Prostate gland (tissue), 2 donors: ENCODE data around the gene SEC24B.

ENCODE experiments used
- POLR2A ChIP-seq: fragments of 450-650 bp; IDR thresholded peaks from one replicate; pipeline ENCODE4 v1.6.1; 2016; ENCODE audit warnings: antibody characterized with exemption, mild to moderate bottlenecking
- POLR2AphosphoS5 ChIP-seq: sonication (generic); formaldehyde crosslinking; IDR thresholded peaks from one replicate; pipeline ENCODE4 v1.6.1; 2017; ENCODE audit warnings: antibody characterized with exemption
- TF ChIP-seq, protein P1 (sequence below), 4 experiments: fragments of 200-600 bp in 2 of 4; fragments of 450-650 bp in 2 of 4; sonication (generic) in 2 of 4; IDR thresholded peaks; 1 replicate in 3 of 4; 2 replicates in 1 of 4; pipeline ENCODE4 v1.5.1; 2016 to 2019; ENCODE audit warnings: antibody characterized with exemption in 4 of 4, mild to moderate bottlenecking in 2 of 4, moderate library complexity in 2 of 4

DNA sequence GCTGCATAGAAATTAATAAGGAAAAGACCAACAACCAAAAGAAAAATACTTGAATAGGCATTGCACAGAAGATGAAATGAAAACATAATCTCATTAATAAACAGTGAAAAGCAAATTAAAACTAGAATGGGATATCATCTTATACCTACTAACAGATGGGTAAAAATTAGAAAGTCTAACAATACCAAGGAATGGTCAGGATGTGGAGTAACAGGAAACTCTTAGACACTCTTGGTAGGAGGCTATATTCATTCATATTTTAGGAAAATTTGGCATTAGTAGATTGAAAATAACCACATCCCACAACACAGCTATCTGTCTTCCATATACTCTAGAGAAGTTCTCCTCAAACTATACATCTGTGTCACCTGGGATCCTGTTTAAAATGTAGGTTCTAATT, 36.3 kb downstream of the SEC24B start:
- TF ChIP-seq, protein P1, sequence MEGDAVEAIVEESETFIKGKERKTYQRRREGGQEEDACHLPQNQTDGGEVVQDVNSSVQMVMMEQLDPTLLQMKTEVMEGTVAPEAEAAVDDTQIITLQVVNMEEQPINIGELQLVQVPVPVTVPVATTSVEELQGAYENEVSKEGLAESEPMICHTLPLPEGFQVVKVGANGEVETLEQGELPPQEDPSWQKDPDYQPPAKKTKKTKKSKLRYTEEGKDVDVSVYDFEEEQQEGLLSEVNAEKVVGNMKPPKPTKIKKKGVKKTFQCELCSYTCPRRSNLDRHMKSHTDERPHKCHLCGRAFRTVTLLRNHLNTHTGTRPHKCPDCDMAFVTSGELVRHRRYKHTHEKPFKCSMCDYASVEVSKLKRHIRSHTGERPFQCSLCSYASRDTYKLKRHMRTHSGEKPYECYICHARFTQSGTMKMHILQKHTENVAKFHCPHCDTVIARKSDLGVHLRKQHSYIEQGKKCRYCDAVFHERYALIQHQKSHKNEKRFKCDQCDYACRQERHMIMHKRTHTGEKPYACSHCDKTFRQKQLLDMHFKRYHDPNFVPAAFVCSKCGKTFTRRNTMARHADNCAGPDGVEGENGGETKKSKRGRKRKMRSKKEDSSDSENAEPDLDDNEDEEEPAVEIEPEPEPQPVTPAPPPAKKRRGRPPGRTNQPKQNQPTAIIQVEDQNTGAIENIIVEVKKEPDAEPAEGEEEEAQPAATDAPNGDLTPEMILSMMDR (IDR thresholded peaks at IDR 0.05), result no peak
- no peak for TF ChIP-seq POLR2A
- TF ChIP-seq POLR2AphosphoS5, result no peak
